Measurements from ENCODE around the gene RPS6KL1. TPM values are rescaled to one million over a fixed set of nuclear protein-coding genes. Genes with fewer than 3 reads are reported as not detected.

Gene RPS6KL1
- total and polyA plus RNA-seq, 2 experiments from 2014 or later = 5.6 to 6.5 TPM

DNA sequence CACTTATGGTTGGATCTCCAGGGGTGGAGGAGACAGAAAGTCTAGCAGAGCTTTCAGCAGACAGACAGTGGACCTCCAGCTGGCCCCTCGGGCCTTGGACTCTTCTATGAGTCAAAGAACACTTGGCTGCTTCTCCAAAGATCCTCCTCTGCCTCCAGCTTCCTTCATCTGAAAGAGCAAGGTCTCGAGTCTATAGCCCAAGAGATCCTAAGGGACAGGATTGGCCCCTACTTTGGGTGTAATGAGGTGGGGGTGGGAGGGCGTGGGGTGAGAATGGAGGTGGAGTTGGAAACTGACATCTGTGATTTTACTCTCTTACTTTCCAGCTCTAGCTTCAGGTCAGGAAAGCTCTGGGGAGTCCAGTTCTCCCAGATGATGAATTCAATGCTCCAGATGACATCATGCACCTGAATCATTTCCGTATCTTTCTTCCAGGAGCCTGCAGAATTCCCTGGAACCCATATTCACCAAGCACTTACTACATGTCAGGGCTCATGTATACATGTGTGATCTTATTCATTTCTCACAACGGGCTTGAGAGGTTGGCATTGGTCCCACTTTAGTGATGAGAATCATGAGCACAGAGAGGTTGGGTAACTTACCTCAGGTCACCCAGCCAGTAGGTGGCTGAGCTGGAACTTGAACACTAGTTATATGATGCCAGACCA lies 42.6 kb upstream of the RPS6KL1 start:
- peaks cover 12% of the 10 kb centered on the region for H3K27me3 Mint-ChIP-seq (ENCODE audit: insufficient read depth, low read depth, poor library complexity)
- Histone ChIP-seq H3K36me3 (ENCODE audit: insufficient read depth) (no peaks in the 10 kb centered on the region), H3K27ac (ENCODE audit: low read depth) (no peak overlapping the region), H3F3A (replicated peaks; ENCODE audit: low read depth) (no peaks in the 10 kb centered on the region), H3K4me1 (ENCODE audit: insufficient read depth) (no peaks in the 10 kb centered on the region; the same call in 1 of the 2 replicates), H2AFZ (no peak overlapping the region), H3K79me2 (replicated peaks; ENCODE audit: insufficient read depth) (no peaks in the 10 kb centered on the region), H4K20me1 (replicated peaks; ENCODE audit: insufficient read depth) (no peaks in the 10 kb centered on the region), H3K9me2 (ENCODE audit: insufficient read depth) (no peaks in the 10 kb centered on the region), H3K27me3 (ENCODE audit: insufficient read depth) (no peaks in the 10 kb centered on the region), H3K4me3 (no peak overlapping the region), H3K4me2 (no peak overlapping the region)
- H3K4me1 Mint-ChIP-seq = peaks cover 12% of the 10 kb centered on the region
- H3K27ac Mint-ChIP-seq = no peak overlapping the region
- TF ChIP-seq ZNF331 (CRISPR knock-in tag; IDR thresholded peaks at IDR 0.05; ENCODE audit: low read depth) (no peak), NANOG (IDR thresholded peaks at IDR 0.05; ENCODE audit: borderline replicate concordance) (no peak), JUNB (IDR thresholded peaks at IDR 0.05; ENCODE audit: unreplicated experiment) (no peak), EZH2phosphoT487 (IDR thresholded peaks at IDR 0.05; ENCODE audit: unreplicated experiment) (no peak), STAT1 (IDR thresholded peaks at IDR 0.05; ENCODE audit: unreplicated experiment) (no peak)
- TF ChIP-seq, protein P1, sequence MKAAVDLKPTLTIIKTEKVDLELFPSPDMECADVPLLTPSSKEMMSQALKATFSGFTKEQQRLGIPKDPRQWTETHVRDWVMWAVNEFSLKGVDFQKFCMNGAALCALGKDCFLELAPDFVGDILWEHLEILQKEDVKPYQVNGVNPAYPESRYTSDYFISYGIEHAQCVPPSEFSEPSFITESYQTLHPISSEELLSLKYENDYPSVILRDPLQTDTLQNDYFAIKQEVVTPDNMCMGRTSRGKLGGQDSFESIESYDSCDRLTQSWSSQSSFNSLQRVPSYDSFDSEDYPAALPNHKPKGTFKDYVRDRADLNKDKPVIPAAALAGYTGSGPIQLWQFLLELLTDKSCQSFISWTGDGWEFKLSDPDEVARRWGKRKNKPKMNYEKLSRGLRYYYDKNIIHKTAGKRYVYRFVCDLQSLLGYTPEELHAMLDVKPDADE (IDR thresholded peaks at IDR 0.05) = no peak
- TF ChIP-seq, protein P2, sequence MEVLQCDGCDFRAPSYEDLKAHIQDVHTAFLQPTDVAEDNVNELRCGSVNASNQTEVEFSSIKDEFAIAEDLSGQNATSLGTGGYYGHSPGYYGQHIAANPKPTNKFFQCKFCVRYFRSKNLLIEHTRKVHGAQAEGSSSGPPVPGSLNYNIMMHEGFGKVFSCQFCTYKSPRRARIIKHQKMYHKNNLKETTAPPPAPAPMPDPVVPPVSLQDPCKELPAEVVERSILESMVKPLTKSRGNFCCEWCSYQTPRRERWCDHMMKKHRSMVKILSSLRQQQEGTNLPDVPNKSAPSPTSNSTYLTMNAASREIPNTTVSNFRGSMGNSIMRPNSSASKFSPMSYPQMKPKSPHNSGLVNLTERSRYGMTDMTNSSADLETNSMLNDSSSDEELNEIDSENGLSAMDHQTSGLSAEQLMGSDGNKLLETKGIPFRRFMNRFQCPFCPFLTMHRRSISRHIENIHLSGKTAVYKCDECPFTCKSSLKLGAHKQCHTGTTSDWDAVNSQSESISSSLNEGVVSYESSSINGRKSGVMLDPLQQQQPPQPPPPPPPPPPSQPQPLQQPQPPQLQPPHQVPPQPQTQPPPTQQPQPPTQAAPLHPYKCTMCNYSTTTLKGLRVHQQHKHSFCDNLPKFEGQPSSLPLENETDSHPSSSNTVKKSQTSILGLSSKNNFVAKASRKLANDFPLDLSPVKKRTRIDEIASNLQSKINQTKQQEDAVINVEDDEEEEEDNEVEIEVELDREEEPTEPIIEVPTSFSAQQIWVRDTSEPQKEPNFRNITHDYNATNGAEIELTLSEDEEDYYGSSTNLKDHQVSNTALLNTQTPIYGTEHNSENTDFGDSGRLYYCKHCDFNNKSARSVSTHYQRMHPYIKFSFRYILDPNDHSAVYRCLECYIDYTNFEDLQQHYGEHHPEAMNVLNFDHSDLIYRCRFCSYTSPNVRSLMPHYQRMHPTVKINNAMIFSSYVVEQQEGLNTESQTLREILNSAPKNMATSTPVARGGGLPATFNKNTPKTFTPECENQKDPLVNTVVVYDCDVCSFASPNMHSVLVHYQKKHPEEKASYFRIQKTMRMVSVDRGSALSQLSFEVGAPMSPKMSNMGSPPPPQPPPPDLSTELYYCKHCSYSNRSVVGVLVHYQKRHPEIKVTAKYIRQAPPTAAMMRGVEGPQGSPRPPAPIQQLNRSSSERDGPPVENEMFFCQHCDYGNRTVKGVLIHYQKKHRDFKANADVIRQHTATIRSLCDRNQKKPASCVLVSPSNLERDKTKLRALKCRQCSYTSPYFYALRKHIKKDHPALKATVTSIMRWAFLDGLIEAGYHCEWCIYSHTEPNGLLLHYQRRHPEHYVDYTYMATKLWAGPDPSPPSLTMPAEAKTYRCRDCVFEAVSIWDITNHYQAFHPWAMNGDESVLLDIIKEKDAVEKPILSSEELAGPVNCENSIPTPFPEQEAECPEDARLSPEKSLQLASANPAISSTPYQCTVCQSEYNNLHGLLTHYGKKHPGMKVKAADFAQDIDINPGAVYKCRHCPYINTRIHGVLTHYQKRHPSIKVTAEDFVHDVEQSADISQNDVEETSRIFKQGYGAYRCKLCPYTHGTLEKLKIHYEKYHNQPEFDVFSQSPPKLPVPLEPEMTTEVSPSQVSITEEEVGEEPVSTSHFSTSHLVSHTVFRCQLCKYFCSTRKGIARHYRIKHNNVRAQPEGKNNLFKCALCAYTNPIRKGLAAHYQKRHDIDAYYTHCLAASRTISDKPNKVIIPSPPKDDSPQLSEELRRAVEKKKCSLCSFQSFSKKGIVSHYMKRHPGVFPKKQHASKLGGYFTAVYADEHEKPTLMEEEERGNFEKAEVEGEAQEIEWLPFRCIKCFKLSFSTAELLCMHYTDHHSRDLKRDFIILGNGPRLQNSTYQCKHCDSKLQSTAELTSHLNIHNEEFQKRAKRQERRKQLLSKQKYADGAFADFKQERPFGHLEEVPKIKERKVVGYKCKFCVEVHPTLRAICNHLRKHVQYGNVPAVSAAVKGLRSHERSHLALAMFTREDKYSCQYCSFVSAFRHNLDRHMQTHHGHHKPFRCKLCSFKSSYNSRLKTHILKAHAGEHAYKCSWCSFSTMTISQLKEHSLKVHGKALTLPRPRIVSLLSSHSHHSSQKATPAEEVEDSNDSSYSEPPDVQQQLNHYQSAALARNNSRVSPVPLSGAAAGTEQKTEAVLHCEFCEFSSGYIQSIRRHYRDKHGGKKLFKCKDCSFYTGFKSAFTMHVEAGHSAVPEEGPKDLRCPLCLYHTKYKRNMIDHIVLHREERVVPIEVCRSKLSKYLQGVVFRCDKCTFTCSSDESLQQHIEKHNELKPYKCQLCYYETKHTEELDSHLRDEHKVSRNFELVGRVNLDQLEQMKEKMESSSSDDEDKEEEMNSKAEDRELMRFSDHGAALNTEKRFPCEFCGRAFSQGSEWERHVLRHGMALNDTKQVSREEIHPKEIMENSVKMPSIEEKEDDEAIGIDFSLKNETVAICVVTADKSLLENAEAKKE (CRISPR knock-in tag; IDR thresholded peaks at IDR 0.05) = no peak
- TF ChIP-seq, protein P3, sequence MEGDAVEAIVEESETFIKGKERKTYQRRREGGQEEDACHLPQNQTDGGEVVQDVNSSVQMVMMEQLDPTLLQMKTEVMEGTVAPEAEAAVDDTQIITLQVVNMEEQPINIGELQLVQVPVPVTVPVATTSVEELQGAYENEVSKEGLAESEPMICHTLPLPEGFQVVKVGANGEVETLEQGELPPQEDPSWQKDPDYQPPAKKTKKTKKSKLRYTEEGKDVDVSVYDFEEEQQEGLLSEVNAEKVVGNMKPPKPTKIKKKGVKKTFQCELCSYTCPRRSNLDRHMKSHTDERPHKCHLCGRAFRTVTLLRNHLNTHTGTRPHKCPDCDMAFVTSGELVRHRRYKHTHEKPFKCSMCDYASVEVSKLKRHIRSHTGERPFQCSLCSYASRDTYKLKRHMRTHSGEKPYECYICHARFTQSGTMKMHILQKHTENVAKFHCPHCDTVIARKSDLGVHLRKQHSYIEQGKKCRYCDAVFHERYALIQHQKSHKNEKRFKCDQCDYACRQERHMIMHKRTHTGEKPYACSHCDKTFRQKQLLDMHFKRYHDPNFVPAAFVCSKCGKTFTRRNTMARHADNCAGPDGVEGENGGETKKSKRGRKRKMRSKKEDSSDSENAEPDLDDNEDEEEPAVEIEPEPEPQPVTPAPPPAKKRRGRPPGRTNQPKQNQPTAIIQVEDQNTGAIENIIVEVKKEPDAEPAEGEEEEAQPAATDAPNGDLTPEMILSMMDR (conservative IDR thresholded peaks at IDR 0.05; ENCODE audit: low read depth in 2 of 2) = no peak
- TF ChIP-seq, protein P4, sequence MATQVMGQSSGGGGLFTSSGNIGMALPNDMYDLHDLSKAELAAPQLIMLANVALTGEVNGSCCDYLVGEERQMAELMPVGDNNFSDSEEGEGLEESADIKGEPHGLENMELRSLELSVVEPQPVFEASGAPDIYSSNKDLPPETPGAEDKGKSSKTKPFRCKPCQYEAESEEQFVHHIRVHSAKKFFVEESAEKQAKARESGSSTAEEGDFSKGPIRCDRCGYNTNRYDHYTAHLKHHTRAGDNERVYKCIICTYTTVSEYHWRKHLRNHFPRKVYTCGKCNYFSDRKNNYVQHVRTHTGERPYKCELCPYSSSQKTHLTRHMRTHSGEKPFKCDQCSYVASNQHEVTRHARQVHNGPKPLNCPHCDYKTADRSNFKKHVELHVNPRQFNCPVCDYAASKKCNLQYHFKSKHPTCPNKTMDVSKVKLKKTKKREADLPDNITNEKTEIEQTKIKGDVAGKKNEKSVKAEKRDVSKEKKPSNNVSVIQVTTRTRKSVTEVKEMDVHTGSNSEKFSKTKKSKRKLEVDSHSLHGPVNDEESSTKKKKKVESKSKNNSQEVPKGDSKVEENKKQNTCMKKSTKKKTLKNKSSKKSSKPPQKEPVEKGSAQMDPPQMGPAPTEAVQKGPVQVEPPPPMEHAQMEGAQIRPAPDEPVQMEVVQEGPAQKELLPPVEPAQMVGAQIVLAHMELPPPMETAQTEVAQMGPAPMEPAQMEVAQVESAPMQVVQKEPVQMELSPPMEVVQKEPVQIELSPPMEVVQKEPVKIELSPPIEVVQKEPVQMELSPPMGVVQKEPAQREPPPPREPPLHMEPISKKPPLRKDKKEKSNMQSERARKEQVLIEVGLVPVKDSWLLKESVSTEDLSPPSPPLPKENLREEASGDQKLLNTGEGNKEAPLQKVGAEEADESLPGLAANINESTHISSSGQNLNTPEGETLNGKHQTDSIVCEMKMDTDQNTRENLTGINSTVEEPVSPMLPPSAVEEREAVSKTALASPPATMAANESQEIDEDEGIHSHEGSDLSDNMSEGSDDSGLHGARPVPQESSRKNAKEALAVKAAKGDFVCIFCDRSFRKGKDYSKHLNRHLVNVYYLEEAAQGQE (IDR thresholded peaks at IDR 0.05; ENCODE audit: unreplicated experiment) = no peak
- no peak for DNase-seq (ENCODE audit: low spot score)
- no peaks in the 10 kb centered on the region for H3K9me3 Mint-ChIP-seq
- no peak for ATAC-seq
- no peaks in the 10 kb centered on the region; the same call in 2 of the 3 replicates for H3K36me3 Mint-ChIP-seq (ENCODE audit: low read depth)
- no peak overlapping the region for H3K4me3 Mint-ChIP-seq
